SW 1271 (cell line): Measurements from ENCODE around the gene ZER1.
A peak's percentile ranks its signal among the peaks of the same experiment; 100 is the strongest.
"Not testable (repeated sequence)": the region's sequence is repeated elsewhere in the genome, so short reads cannot be mapped to it uniquely, and the experiment has no call there.

Source experiments
- DNase-seq, 2 experiments: peaks; one replicate each; lab custom pipeline; 2025; lab: John Stamatoyannopoulos, UW

ZER1 gene

DNA sequence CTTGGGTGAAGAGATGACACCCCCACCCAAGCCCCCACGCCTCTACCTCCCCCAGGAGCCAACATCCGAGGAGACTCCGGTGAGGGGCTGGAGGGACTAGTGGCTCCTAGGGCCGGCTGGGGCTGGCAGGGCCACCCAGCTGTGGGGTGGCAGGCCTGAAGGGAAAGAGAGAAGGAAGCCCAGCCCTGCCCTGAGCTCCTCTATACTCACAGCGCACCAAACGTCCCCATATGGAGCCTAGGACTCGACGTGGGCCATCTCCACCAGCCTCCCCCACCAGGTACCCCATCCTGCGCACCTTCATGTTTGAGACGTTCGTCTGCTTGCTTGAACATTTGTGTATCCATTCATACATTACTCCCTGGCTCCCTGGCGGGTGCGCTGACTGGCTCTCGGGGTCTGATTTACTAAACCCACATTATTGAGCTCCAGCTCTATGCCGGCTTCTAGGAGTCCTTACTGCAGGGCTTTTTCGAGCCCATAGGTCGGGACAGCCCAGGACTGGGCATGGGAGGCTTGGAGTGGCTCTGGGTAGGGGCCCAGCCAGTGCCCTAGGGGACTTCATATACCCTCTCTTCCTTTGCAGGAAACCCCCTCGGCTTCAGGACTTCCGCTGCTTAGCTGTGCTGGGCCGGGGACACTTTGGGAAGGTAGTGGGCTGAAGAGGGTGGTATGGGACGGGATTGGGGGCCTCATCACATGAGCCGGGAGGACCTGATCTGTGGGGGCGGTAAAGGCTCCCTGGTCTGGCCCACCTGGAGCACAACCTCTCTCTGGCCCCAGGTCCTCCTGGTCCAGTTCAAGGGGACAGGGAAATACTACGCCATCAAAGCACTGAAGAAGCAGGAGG, 56.9 kb downstream of the ZER1 start:
- no peak for DNase-seq

DNA sequence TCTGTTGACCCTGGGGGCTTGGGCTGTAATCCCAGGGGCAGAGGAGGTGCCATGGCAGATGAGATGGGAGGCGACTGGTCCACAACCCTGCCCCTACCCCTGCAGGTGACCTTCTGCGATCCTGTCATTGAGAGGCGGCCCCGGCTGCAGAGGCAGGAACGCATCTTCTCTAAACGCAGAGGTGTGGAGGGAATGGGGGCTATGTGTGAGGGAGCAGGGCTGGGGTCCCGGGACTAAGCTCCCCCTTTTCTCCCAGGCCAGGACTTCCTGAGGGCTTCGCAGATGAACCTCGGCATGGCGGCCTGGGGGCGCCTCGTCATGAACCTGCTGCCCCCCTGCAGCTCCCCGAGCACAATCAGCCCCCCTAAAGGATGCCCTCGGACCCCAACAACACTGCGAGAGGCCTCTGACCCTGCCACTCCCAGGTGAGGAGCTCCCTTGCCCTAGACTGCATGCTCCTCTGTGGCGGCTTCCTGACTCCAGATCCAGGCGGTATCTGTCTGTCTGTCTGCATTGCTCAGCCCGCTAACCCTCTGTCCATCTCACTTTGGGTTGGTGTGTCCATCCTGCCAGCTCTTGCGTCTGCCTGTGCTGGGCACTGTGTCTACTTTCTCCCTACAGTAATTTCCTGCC, 57.7 kb downstream of the ZER1 start:
- DNase-seq: no peak

DNA sequence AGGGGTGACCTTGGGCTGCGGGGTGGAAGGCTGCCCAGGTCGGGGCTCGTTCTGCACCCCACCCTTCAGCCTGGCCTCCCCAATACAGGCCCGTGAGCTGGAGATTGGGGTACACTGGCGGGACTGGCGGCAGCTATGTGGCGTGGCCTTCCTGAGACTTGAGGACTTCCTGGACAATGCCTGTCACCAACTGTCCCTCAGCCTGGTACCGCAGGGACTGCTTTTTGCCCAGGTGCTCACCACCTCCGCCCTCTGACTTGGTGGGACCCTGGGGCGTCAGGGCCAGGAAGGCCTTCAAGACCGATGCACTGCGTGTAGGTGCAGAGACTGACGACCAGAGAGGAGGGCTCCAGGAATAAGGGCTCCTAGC, 58.3 kb downstream of the ZER1 start:
- DNase-seq: no peak

GRCh38 chr9:128712451-128713410, 59.0 kb downstream of the ZER1 start:
- DNase-seq: no peak

DNA sequence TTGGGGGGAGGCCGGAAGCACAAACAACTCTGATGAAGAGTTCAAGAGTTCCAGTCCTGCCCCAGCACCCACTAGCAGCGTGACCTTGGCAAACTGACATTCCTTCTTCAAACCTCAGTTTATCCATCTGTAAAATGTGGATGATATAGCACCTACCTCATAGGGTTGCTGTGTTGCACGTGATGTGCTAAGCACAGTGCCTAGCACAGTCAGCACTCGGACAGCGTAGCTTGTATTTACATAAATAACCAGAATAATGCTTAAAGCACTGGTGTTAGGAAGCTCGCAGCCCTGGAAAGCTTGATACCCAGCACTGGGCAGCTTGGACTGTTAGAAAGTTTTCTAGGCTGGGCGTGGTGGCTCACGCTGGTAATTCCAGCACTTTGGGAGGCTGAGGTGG, 64.3 kb downstream of the ZER1 start:
- no peak for DNase-seq

- DNase-seq: no peak
These were observed 64.9 kb downstream of the ZER1 start for GRCh38 chr9:128706671-128707381.

DNA sequence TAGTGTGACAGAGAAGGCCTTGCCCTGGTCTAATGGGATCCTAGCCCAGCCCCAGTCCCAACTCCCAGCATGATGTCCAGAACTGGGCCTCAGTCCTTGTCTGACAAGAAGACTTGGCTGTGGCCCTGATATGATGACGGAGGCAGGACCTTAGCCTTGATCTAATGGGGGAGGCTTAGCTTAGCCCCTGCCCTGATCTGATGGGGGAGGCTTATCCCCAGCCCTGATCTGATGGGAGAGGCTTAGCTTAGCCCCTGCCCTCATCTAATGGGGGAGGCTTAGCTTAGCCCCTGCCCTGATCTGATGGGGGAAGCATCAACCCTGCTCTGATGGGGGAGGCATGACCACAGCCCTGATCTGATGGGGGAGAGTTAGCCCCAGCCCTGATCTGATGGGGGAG, 65.7 kb downstream of the ZER1 start:
- DNase-seq: no peak

- DNase-seq: no peak
These were observed 66.4 kb downstream of the ZER1 start for GRCh38 chr9:128705051-128705965.

- no peak for DNase-seq
These were observed 67.4 kb downstream of the ZER1 start for GRCh38 chr9:128704356-128704670.

DNA sequence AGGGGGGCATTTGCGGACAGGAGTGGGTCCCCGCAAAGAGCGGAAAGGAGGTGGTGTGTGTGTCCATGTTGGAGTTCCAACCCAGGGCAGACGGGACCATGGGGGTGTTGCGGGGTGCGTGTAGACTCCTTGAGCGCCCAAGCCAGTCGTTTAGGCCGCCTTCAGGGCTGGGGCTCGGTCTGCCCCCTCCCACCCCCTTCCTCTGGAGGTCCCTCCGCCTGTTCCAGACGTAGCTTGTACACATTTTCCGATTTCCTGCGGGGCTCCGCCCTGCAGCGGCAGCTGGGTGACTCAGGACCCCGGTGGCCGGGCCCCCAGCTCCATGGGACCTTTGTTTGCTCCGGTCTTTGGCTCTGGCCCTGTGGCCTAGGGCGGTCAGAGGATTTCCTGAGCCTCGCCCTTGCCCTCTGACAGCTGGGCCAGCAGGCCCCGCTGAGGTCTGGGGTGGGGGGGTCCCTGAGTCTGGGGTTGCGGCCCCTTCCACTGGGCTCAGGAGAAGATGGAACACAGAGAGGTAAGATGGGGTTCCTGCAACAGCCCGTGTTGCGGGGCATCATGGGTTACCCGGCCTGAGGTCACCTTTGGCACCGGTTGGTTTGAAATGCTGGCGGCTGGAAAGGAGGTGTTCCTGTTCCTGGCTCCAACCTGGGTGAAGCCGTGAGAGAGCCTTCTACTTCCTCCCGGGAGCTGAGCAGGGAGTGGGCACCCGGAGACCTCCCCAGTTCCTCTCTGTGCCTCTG, 67.9 kb downstream of the ZER1 start:
- DNase-seq: no peak

DNA sequence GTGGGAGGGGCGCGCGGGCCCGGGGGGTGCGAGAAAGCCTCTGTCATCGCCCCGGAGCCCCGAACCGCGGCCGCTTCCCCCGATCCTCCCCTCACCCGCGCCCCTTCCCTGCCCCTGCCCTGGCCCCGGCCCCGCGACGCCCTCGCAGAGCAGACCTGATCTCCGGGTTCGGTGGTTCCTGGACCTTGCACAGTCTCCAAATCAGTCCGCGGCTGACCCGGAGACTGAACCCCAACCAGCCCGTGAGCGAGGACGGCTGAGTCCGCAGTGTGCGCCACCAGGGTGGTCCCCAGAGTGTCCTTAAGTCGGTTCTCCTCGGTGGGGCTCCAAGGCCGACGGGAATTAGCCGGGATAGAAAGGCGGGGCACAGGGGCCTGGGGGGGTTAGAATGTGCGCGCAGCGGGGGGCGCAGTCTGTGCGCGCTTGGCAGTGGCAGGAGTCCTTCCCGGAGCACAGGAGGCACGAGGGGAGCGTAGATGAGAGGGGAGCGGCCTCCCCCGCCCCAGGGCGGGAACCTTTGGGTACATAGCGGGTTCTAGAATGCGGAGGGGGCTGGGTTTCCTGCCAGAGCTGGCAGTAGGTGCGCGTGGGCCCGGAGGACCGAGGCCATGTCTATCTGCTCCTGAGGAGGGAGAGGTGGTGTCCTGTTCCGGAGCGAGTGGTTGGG, 68.6 kb downstream of the ZER1 start:
- DNase-seq: no peak

DNA sequence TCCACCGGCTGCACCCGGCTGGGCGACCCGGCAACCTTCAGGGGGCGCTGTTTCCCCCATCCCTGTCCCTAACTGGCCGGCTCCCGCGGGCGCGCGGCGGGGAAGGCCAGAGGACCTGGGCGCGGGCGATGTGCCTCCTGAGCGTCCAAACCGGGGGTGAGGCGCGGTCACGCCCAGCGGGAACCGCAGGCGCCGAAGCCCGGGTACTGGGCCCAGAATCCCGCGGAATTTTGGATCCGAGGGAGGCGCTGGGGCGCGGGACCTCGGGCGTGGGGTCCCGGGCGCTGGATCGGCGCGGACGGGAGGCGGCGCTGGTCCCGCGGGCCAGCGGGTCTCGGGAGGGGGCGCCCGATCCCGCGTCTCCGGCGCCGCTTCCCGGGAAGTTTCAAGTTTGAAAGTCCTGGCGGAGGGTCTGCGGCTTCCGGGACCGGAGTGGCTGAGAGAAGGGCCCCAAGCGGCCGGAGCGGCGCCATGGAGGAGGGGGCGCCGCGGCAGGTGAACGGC, 69.2 kb downstream of the ZER1 start, which contains the start of gene PKN3:
TSS of gene PKN3 (plus strand) at position 59 of the 504 bp plus-strand sequence. CDS start at position 472, 413 bp downstream.
- DNase-seq: peak; percentile 41 to 79

DNA sequence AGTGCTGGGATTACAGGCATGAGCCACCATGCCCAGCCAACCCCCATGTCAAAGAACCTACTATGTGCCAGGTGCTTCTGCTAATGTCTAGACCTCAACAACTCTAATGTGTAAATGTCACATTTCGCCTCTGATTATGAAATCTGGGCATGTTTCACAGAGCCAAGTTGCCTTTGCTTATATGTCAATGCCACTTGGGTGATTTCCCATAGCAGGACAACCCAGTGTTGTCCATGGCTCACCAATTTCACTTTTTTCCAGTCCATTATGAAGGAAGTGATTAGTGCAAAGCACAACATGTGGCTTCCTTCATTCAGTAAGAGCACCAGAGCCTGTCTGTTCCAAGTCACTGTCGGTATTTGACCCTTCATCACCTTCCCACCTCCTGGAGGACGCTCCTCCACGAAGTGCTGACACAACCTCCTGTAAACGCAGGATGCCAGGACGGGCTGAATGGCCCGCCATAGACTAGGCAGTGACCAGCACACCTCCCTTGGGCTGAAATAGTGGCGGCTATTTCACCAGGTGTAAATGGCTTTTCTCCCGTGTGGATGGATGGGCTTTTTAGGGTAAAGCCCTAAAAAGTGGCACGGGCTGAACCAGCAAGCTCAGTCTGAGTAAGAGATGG, 70.4 kb downstream of the ZER1 start:
- no peak for DNase-seq

DNA sequence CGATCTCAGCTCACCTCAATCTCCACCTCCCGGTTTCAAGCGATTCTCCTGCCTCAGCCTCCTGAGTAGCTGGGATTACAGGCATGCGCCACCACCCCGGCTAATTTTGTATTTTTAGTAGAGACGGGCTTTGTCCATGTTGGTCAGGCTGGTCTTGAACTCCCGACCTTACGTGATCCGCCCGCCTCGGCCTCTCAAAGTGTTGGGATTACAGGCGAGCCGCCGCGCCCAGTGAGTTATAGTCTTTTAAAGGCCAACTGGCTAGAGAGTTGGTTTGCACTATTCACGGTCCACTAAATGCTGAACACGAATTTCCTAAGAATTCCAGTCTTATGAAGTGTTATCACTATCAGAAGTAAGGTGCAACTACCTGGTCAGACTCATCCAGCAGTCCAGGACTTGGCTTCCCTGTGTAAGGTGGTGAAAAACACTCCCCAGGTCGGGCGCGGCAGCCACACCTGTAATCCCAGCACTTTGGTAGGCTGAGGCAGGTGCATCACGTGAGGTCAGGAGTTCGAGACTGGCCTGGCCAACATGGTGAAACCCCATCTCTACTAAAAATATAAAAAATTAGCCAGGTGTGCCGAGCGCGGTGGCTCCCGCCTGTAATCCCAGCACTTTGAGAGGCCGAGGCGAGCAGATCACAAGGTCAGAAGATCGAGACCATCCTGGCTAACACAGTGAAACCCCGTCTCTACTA, 72.5 kb downstream of the ZER1 start:
- DNase-seq: not testable (repeated sequence)

DNA sequence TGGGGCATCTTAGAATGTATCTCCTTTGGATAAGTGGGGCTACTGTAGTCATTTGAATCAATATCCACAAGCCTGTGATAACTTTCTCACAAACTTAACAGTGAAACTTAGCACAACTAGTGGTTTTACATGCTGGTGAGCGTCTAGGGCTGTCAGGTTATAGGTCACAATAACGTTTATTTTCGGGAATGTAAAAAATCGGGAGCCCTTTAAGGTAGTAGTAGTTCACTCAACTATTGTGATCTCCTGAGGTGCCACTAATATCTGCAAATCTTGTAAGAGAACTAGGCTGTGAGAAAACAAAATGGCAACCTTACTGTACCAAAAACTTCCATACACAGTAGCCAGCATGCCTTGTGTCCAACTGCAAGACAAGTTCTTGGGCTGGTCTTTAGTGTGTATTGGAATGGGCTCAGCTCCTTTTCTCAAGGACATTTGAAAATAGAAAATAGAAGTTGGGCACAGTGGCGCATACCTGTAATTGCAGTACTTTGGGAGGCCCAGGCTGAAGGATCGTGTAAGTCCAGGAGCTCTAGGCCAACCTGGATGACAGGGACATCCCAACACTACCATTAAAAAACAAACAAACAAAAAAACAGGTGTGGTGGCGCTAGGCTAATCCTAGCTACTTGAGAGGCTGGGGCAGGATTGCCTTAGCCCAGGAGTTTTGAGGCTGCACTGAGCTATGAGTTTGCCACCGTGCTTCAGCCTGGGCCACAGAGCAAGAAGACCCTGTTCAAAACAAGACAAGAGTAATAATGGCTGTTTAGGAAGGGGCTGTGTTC, 74.6 kb downstream of the ZER1 start:
- no peak for DNase-seq

GRCh38 chr9:128694344-128694743, 77.4 kb downstream of the ZER1 start:
- no peak for DNase-seq

GRCh38 chr9:128693738-128694137, 78.0 kb downstream of the ZER1 start:
- not testable (repeated sequence) for DNase-seq
